IPS-NIHi11 (cell line): ENCODE data around the gene HDAC9.

Experiments
- DNase-seq: peaks from one replicate; pipeline ENCODE4 v3.0.0; 2012; ENCODE audit warnings: mixed read lengths, low spot score

The HDAC9 gene

GRCh38 chr7:18845700-18846099 lies 350.2 kb downstream of the HDAC9 start:
- no peak for DNase-seq

GRCh38 chr7:18846765-18847215 lies 351.2 kb downstream of the HDAC9 start:
- DNase-seq: no peak

GRCh38 chr7:18849130-18849529 lies 353.6 kb downstream of the HDAC9 start:
- DNase-seq: no peak

DNA sequence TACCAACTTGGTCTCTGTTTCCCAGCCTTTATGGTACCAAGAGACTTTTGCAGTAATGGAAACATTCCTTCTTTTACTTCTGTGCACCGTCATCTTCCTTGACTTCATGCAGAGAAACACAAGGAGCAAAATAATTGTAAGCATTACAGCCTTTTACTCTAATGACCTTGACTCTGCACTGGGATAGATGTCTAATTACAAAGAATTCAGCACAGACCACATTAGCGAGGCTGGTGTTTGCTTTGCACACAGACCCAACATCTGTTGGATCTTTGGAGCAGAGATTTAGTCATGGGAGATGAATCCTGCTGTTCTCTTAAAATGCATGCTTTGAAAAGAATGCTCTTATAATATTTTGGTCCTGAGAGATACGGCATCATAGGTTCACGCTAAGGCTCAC lies 360.2 kb downstream of the HDAC9 start:
- no peak for DNase-seq

- no peak for DNase-seq
Measured at GRCh38 chr7:18858232-18858631, 362.7 kb downstream of the HDAC9 start.

GRCh38 chr7:18859318-18859717 lies 363.8 kb downstream of the HDAC9 start:
- DNase-seq: no peak

DNA sequence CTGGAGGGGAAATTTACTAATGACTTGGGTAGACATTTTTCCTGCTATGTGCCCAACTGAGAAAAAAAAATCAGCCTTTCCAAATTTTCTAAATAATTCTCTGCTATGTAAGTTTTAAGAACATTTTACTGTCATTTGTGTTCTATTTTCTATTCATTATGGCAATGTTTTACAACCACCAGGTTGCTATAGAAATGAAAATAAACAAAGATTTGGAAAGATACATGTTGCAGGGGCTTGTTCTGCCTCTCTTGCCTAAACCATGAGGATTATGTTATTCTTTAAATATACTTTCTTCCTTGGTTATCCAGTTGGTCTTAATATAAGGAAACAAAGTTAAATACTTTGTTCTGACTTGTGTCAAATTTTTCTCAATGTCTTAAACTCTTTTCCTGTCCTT lies 364.7 kb downstream of the HDAC9 start:
- no peak for DNase-seq

- no peak for DNase-seq
Measured at GRCh38 chr7:18861514-18862118, 366.1 kb downstream of the HDAC9 start.

DNA sequence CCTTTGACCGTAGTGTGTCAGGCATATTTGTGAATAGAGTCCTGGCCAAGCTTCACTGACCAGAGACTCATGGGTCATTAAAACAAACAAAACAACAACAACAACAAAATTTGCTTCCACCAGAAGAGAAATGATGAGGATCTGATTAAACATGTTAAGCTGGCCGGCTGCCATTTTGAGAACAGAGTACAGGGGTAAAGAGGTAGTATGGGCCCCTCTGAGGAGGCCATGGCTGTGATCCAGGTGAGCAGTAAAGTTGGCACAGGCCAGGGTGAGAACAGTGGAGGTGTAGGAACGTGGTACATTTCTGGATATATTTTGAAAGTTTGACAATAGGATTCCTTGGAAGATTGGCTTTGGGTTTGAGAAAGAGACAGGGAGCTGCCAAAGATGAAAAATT lies 369.4 kb downstream of the HDAC9 start:
- no peak for DNase-seq

DNA sequence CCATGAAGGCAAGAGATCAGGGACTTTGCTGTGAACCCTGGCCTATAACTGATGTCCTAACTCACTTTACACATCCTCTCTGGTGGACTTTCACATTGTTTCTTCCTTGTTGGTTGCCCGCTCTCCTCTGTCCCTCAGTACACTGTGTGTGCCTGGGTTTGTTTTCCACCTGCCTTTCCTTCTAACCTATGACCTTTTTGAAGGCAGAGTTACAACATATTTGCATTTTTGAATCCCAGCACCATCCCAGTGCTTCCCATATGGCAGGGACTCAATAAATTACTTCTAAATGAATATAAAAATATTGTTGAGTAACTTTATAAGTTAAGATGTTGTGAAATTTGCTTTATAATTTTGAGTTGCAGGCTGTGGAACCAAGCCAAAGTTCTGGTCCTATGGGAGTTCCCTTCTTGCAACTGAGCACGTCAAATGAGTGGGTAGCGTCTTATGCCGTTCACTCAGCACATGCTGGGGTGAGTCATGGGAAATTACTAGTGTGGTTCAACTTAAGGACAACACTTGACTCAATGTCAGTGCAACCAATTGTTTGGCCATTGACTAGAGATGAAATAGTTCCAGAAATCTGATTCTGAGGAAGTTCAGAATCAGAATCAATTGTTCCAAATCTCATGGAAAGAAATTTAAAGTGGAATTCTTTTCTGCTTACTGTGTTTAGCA lies 370.9 kb downstream of the HDAC9 start:
- peak; percentile 8 for DNase-seq

GRCh38 chr7:18872344-18872743 lies 376.8 kb downstream of the HDAC9 start:
- no peak for DNase-seq

DNA sequence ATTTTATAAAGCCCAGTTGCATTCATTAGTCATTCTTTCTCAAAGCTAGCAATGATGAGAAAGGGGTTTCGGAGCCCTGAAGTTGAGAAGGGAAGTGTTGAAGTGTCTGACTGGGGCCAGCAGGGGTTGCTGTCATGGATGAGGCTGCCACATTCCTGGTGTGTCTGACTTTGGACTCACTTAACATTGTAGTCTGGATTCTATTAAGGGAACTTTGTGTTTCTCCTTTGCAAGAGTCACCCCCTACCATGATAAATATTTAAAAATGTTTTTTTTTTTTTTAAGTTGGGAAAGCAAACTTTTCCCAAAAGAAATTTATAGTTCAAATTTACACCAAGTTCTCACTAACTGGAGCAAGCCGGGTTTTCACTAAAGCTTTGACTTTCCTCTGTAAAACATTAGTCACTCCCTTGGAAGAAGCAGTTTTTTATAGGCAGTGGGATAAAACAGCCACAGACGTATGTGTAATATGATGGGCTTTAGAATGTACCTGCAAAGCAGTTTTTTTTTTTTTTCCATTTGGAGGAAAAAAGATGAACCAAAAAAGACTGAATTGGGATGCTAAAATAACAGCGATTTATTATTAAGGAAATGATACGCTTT lies 378.3 kb downstream of the HDAC9 start:
- DNase-seq: peak; percentile 54

GRCh38 chr7:18874880-18875279 lies 379.3 kb downstream of the HDAC9 start:
- DNase-seq: no peak

DNA sequence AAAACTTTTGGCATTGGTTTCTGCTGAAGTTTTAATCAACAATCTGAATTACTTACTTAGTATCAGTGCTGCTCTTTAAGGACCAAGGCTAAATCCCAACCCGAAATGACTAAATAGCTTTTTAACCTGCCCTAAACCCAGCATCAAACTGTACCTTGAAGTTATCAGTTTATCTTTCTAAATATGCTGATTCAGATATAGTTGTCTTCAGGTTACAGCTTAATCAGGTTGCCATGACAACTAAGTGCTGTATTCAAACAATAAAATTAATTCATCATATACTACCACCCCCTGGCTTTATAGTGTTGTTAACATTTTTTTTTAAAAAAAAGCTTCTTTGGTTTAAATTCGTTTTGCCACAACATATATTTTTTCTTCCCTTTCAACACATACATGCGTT lies 382.3 kb downstream of the HDAC9 start:
- no peak for DNase-seq

DNA sequence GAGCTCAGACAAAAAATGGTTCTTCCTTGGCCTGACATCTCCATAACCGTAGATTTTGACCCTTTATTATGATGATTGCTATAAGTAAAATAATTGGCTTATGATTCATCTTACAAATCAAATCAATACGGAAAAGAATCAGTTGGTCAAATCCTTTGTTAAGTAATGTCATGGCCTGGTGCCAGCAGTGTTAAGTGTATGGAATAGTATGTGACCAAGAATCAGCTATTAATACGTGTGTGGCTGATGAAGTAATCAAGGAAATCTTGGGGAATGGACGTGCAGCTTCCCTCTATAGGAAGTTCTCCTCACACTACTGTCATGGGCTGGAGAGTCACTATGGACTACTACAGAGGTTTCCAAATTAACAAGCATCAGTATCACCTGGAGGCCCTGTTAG lies 391.3 kb downstream of the HDAC9 start:
- no peak for DNase-seq

DNA sequence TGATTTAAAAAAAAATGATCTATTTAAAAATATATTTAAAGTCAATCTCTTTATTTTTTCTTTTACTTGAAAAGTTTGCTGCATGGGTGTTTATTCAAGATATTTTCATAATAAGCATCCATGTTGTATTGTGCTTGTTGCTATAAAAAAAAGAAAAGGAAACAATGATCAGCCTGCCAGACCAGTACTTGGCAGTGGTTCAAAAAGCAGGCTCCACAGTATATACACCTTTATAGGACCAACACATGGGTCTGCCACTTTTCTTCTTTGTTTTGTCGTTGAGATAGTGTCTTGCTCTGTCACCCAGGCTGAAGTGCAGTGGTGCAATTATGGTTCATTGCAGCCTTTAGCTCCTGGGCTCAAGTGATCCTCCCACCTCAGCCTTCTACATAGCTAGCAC lies 393.9 kb downstream of the HDAC9 start:
- DNase-seq: no peak

DNA sequence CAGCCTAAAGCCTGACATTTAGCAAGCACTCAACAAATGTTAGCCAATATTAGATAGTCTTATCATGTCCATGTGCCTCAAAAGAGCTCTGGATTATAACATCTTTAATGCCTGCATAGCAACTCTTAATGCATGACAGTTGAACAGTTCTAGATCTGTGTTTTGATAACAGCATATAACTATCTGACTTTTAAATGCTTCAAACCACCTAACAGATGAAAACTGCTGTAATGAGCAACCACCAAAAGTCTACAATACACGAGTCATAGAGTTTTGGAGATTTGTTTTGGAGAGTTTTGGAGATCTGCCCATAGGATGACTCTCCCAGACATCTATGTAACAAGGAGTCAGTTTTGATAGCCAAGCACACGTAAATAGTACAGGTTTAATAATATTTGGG lies 394.6 kb downstream of the HDAC9 start:
- DNase-seq: no peak

DNA sequence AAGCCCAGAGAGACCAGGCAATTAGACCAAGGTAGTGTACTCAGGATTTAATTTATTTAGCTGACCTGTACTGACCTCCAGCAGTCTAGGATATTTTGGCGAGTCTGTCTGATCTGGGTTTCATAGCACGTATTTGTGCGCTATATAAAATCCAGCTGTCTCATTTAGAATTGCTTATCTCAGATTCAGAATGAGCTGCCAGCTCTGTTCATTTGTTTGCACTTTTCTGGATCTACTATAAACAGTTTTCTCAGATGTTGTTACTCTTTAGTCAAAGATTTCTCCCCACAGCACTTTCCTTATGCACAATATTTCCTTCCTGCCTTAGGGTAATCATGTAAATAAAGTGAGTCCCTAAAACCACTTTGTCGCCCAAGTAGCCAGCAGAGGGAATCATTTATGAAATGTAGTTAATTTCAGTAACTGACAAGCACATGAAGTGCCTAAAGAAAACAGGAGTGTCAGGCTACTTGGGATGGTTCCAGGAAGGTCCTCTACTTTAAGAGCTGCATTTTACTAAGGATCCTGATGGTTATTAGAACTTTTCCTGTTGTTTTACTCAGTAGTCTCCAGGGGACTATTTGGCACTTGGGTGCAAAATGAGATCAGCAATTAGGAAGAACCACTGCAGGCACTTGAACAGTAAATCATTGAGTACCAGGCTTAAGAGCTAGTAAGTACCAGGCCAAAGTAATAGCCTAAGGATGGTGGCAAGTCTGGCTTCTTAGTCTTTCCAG lies 395.5 kb downstream of the HDAC9 start:
- DNase-seq: no peak

- DNase-seq: no peak
Measured at GRCh38 chr7:18893156-18893555, 397.6 kb downstream of the HDAC9 start.

- no peak for DNase-seq
Measured at GRCh38 chr7:18894155-18894554, 398.6 kb downstream of the HDAC9 start.

DNA sequence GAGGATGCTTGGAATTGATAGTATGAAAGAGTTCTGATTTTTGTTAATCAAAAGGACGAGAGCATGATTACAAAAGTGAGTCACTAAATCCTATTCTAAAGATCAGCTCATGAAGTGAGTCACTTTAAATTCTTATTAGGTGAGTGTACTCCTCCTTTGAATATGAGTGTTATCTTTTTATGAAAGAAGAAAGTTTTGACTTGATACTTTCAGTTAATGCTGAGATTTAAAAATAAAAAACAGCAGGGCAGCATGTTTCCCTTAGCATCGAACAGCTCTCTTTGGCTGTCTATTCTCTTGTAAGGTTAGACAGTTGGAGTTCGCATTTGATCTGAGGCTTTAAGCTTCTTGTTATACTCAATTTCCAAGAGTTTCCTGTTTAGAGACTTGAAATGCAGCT lies 399.9 kb downstream of the HDAC9 start:
- no peak for DNase-seq

DNA sequence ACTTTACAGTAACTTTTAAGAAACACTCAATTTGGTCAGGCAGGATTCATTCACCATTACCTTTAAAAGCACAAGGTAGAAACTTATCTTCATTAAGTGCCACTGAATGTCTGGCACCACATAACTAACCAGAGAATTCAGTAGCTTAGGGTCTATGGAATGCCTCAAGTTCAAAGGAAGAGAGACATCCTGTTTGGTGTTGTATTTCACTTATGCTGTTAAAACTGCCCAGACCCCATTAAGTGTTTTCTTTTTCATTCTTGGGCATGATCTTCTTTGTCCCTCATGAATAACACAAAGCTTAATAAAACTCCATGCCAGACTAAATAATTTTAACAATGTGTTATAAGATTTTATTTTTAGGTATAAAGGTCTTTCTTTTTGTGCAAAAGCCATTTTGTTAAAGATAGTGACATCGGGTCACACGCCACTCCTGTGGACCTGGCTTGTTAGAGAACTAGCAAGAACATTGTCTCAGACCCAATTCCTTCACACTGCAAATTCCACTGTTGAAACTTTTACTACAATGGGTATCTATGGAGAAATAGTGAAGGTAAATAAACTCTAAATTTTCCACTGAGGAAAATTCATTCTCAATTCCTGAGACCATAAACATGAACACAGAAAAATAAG lies 400.9 kb downstream of the HDAC9 start:
- no peak for DNase-seq
